IMR-90 (cell line): ENCODE results near the gene GPR15. TPM values are rescaled to one million over a fixed set of nuclear protein-coding genes. Genes with fewer than 3 reads are reported as not detected.

ENCODE experiments used
- ATAC-seq: fragments of 200-7000 bp; cut with Tn5 transposase; 2 replicates; pipeline ENCODE4 v1.9.1; 2020; ENCODE audit warnings: low read depth, mild to moderate bottlenecking, moderate library complexity
- BruUV-seq: library from RNA; stranded (reverse); fragments of 400-500 nt; replicated peaks from 2 replicates; lab custom pipeline; 2021; lab: Mats Ljungman, UMichigan
- CTCF ChIA-PET: fragments of 300-600 bp; formaldehyde crosslinking; extraction: SDS; loops from one replicate; lab custom pipeline; 2021; ENCODE audit warnings: antibody characterized with exemption; lab: Yijun Ruan, JAX
- POLR2A ChIA-PET: fragments of 300-600 bp; sonication (Branson Sonifier 250); formaldehyde crosslinking; loops from one replicate; lab custom pipeline; 2022; ENCODE audit warnings: antibody characterized with exemption; ENCODE audit not compliant: unreplicated experiment; lab: Charles Lee
- DNase-seq: peaks from one replicate; pipeline ENCODE4 v3.0.0; 2013
- H2AFZ ChIP-seq: replicated peaks from 2 replicates; pipeline ENCODE3; 2013; ENCODE audit warnings: low read length, mild to moderate bottlenecking; ENCODE audit not compliant: poor library complexity
- H2AK5ac ChIP-seq: 2 replicates; pipeline ENCODE4 v1.6.1; 2013; ENCODE audit warnings: low read depth, low read length, inconsistent platforms
- H2AK9ac ChIP-seq: replicated peaks from 2 replicates; pipeline ENCODE3; 2013; ENCODE audit warnings: mild to moderate bottlenecking, low read depth, low read length, moderate library complexity; ENCODE audit not compliant: poor library complexity
- H2BK120ac ChIP-seq: 2 replicates; pipeline ENCODE4 v1.6.1; 2013; ENCODE audit warnings: low read depth, low read length, inconsistent platforms
- H2BK15ac ChIP-seq: 3 replicates; pipeline ENCODE4 v1.6.1; 2013; ENCODE audit warnings: low read depth, low read length, inconsistent platforms
- H2BK20ac ChIP-seq: 2 replicates; pipeline ENCODE4 v1.6.1; 2013; ENCODE audit warnings: low read depth, mild to moderate bottlenecking, inconsistent platforms, low read length, moderate library complexity
- H2BK5ac ChIP-seq: 2 replicates; pipeline ENCODE4 v1.6.1; 2013; ENCODE audit warnings: mild to moderate bottlenecking, low read depth, low read length, inconsistent platforms; ENCODE audit not compliant: poor library complexity, severe bottlenecking
- H3K14ac ChIP-seq: replicated peaks from 2 replicates; pipeline ENCODE4 v1.6.1; 2013; ENCODE audit warnings: low read depth, low read length, inconsistent platforms
- H3K18ac ChIP-seq: 2 replicates; pipeline ENCODE4 v1.6.1; 2013; ENCODE audit warnings: low read depth, low read length, control low read depth
- H3K23ac ChIP-seq: 2 replicates; pipeline ENCODE4 v1.6.1; 2013; ENCODE audit warnings: low read depth, low read length, inconsistent platforms
- H3K27ac ChIP-seq: 2 replicates; pipeline ENCODE4 v1.5.1; 2013; ENCODE audit warnings: mild to moderate bottlenecking, control low read depth, low read length; ENCODE audit not compliant: insufficient read depth
- H3K27me3 ChIP-seq: 2 replicates; pipeline ENCODE4 v1.6.1; 2013; ENCODE audit warnings: low read length; ENCODE audit not compliant: control insufficient read depth, insufficient read depth
- H3K36me3 ChIP-seq: 2 replicates; pipeline ENCODE4 v1.6.1; 2013; ENCODE audit warnings: low read length, mixed read lengths; ENCODE audit not compliant: control insufficient read depth, insufficient read depth
- H3K4ac ChIP-seq: 2 replicates; pipeline ENCODE4 v1.6.1; 2013; ENCODE audit warnings: low read depth, low read length, inconsistent platforms
- H3K4me1 ChIP-seq: 2 replicates; pipeline ENCODE4 v1.6.1; 2013; ENCODE audit warnings: low read length, mixed read lengths; ENCODE audit not compliant: control insufficient read depth, insufficient read depth
- H3K4me2 ChIP-seq: 2 replicates; pipeline ENCODE4 v1.6.1; 2013; ENCODE audit warnings: low read depth, mild to moderate bottlenecking, control low read depth, low read length, moderate library complexity
- H3K4me3 ChIP-seq: 2 replicates; pipeline ENCODE4 v1.5.1; 2013; ENCODE audit warnings: low read depth, mild to moderate bottlenecking, control low read depth, low read length, moderate library complexity; ENCODE audit not compliant: insufficient read depth
- H3K56ac ChIP-seq: 2 replicates; pipeline ENCODE4 v1.6.1; 2013; ENCODE audit warnings: low read length, inconsistent platforms; ENCODE audit not compliant: insufficient read depth; ENCODE audit errors: extremely low read depth
- H3K79me1 ChIP-seq, 2 experiments: 2 replicates each; pipeline ENCODE4 v1.6.1; 2013; ENCODE audit warnings: low read length in 2 of 2, inconsistent platforms in 1 of 2, low read depth in 1 of 2
- H3K9ac ChIP-seq: 2 replicates; pipeline ENCODE4 v1.6.1; 2013; ENCODE audit warnings: low read depth, low read length, control low read depth
- H3K9me1 ChIP-seq: 2 replicates; pipeline ENCODE4 v1.6.1; 2013; ENCODE audit warnings: low read length, inconsistent platforms; ENCODE audit not compliant: insufficient read depth
- H3K9me3 ChIP-seq: 2 replicates; pipeline ENCODE4 v1.6.1; 2013; ENCODE audit warnings: low read length; ENCODE audit not compliant: control insufficient read depth, insufficient read depth
- H4K20me1 ChIP-seq: 2 replicates; pipeline ENCODE4 v1.6.1; 2013; ENCODE audit warnings: low read length, inconsistent platforms; ENCODE audit not compliant: insufficient read depth
- H4K5ac ChIP-seq: 2 replicates; pipeline ENCODE4 v1.6.1; 2013; ENCODE audit warnings: mild to moderate bottlenecking, low read depth, low read length, control low read depth
- H4K8ac ChIP-seq, 2 experiments: 2 replicates each; pipeline ENCODE4 v1.6.1; 2013; ENCODE audit warnings: low read depth in 2 of 2, low read length in 2 of 2, control low read depth in 1 of 2, inconsistent platforms in 1 of 2
- H4K91ac ChIP-seq: 2 replicates; pipeline ENCODE4 v1.6.1; 2013; ENCODE audit warnings: low read depth, low read length, inconsistent platforms; ENCODE audit not compliant: insufficient read depth
- BHLHE40 ChIP-seq: fragments of 150-350 bp; IDR thresholded peaks from 2 replicates; pipeline ENCODE4 v1.6.1; 2016; ENCODE audit warnings: mild to moderate bottlenecking, low read depth, low read length
- CTCF ChIP-seq: conservative IDR thresholded peaks from 2 replicates; pipeline ENCODE4 v1.5.1; 2012; ENCODE audit warnings: mild to moderate bottlenecking, low read depth, low read length, improper control_type of control experiment
- ELK1 ChIP-seq: fragments of 150-350 bp; IDR thresholded peaks from 2 replicates; pipeline ENCODE4 v1.6.1; 2016; ENCODE audit warnings: low read depth, mild to moderate bottlenecking, low read length, moderate library complexity, borderline replicate concordance
- FOS ChIP-seq: fragments of 150-350 bp; IDR thresholded peaks from 2 replicates; pipeline ENCODE4 v1.6.1; 2016; ENCODE audit warnings: low read depth, low read length
- MAFK ChIP-seq: IDR thresholded peaks from 2 replicates; pipeline ENCODE4 v1.6.1; 2012; ENCODE audit warnings: low read depth, low read length, improper control_type of control experiment
- MAZ ChIP-seq: IDR thresholded peaks from 2 replicates; pipeline ENCODE4 v1.6.1; 2012; ENCODE audit warnings: low read depth, mild to moderate bottlenecking, low read length, improper control_type of control experiment, moderate library complexity, borderline replicate concordance
- MXI1 ChIP-seq: IDR thresholded peaks from 2 replicates; pipeline ENCODE4 v1.6.1; 2012; ENCODE audit warnings: low read depth, mild to moderate bottlenecking, low read length, moderate library complexity, borderline replicate concordance
- NFE2L2 ChIP-seq: fragments of 150-350 bp; IDR thresholded peaks from 2 replicates; pipeline ENCODE4 v1.6.1; 2016; ENCODE audit warnings: low read depth, mild to moderate bottlenecking, low read length
- POLR2A ChIP-seq: IDR thresholded peaks from 2 replicates; pipeline ENCODE4 v1.6.1; 2012; ENCODE audit warnings: mild to moderate bottlenecking, low read depth, low read length
- RAD21 ChIP-seq: IDR thresholded peaks from 2 replicates; pipeline ENCODE4 v1.6.1; 2012; ENCODE audit warnings: low read length, improper control_type of control experiment
- RCOR1 ChIP-seq: IDR thresholded peaks from 2 replicates; pipeline ENCODE4 v1.6.1; 2012; ENCODE audit warnings: mild to moderate bottlenecking, low read length, improper control_type of control experiment; ENCODE audit not compliant: insufficient replicate concordance
- RFX5 ChIP-seq: IDR thresholded peaks from 2 replicates; pipeline ENCODE4 v1.8.0; 2012; ENCODE audit warnings: low read depth, mild to moderate bottlenecking, low read length, moderate library complexity
- SMC3 ChIP-seq: fragments of 150-350 bp; IDR thresholded peaks from 2 replicates; pipeline ENCODE4 v1.6.1; 2016; ENCODE audit warnings: low read depth, mild to moderate bottlenecking, antibody characterized with exemption, low read length, moderate library complexity
- USF2 ChIP-seq: fragments of 150-350 bp; IDR thresholded peaks from 2 replicates; pipeline ENCODE4 v1.6.1; 2017; ENCODE audit warnings: mild to moderate bottlenecking, antibody characterized with exemption, low read length, low read depth
- WGBS, 2 experiments: methylation state at CpG; one replicate each; pipeline versions ENCODE4 v1.1.5 to v1.1.7; 2013; ENCODE audit warnings: missing lambda C conversion rate in 2 of 2; ENCODE audit not compliant: insufficient read length in 1 of 2; ENCODE audit errors: extremely low coverage in 2 of 2; 5-methylcytosine and 5-hydroxymethylcytosine counted together
- dilution Hi-C: fragments of 300-500 bp; cut with HindIII; formaldehyde crosslinking; loops from one replicate; pipeline ENCODE4 v1.14.3; 2018; ENCODE audit warnings: low sequenced_read_pairs; ENCODE audit not compliant: unreplicated experiment
- in situ Hi-C: fragments of 300-500 bp; cut with MboI; formaldehyde crosslinking; loops from 3 replicates; pipeline ENCODE4 v1.14.3; 2019; ENCODE audit warnings: low sequenced_read_pairs, inconsistent platforms, mixed read lengths
- intact Hi-C: fragments of 100-400 bp; cut with micrococcal nuclease; formaldehyde crosslinking; loops from 2 replicates; pipeline ENCODE4 v1.10.0; 2022
- polyA plus RNA-seq, 3 experiments: library from polyadenylated mRNA; depleted of rRNA; stranded (reverse); fragments of >200 nt; gene quantifications; 2 replicates each; pipeline ENCODE4 v1.2.3, GENCODE V29; 2012; ENCODE audit warnings: low replicate concordance in 1 of 3
- total RNA-seq: library from RNA; depleted of rRNA; stranded (reverse); fragments of >200 nt; gene quantifications from 2 replicates; pipeline ENCODE4 v1.2.3, GENCODE V29; 2012

GPR15 gene
- total and polyA plus RNA-seq, 2 of the 4 experiments (the other 2 are of a cell fraction): not detected

GRCh38 chr3:98501863-98502576 lies 29.8 kb upstream of the GPR15 start:
- no peak overlapping the region for H2BK120ac ChIP-seq
- H3K36me3 ChIP-seq: no peaks in the 10 kb centered on the region
- no peak overlapping the region for H3K4ac ChIP-seq
- no peak overlapping the region for H2BK5ac ChIP-seq
- no peaks in the 10 kb centered on the region for H3K4me1 ChIP-seq
- no peak overlapping the region for H3K4me2 ChIP-seq
- TF ChIP-seq CTCF (no peak), RAD21 (no peak), MAFK (no peak), BHLHE40 (no peak), ELK1 (no peak), FOS (no peak), MAZ (no peak), RCOR1 (no peak), SMC3 (no peak), MXI1 (no peak), NFE2L2 (no peak), USF2 (no peak), POLR2A (no peak), RFX5 (no peak)
- no peak overlapping the region for H2BK20ac ChIP-seq
- in situ Hi-C loops: no loop called here
- no peak overlapping the region for H3K14ac ChIP-seq
- H4K20me1 ChIP-seq: no peaks in the 10 kb centered on the region
- no peaks in the 10 kb centered on the region for H3K79me1 ChIP-seq
- H2BK15ac ChIP-seq: no peak overlapping the region
- WGBS, 2 experiments: no CpG with 5 or more reads among the region's 5 CpGs
- no peak overlapping the region for H2AK9ac ChIP-seq
- no peaks in the 10 kb centered on the region for H3K27me3 ChIP-seq
- no peak overlapping the region for H3K56ac ChIP-seq
- H3K9me3 ChIP-seq: no peaks in the 10 kb centered on the region
- intact Hi-C loops: no loop called here
- no peak overlapping the region for H4K8ac ChIP-seq
- H2AFZ ChIP-seq: no peak overlapping the region
- H3K9ac ChIP-seq: no peak overlapping the region
- no peak overlapping the region for H2AK5ac ChIP-seq
- dilution Hi-C loops: no loop called here
- ATAC-seq (no peak), DNase-seq (no peak)
- H3K4me3 ChIP-seq: no peak overlapping the region
- BruUV-seq: no TSS peak
- H3K23ac ChIP-seq: no peak overlapping the region
- H4K91ac ChIP-seq: no peak overlapping the region
- no peak overlapping the region for H3K27ac ChIP-seq
- ChIA-PET CTCF (no interaction called here), POLR2A (no interaction called here)
- H3K18ac ChIP-seq: no peak overlapping the region
- H3K9me1 ChIP-seq: no peaks in the 10 kb centered on the region
- no peak overlapping the region for H4K5ac ChIP-seq
